ENCODE data around the gene COQ6.
A peak's percentile ranks its signal among the peaks of the same experiment; 100 is the strongest.
"Not testable (repeated sequence)": the region's sequence is repeated elsewhere in the genome, so short reads cannot be mapped to it uniquely, and the experiment has no call there.

Gene COQ6

GRCh38 chr14:73949752-73950734 is at the start of gene COQ6, which contains the start of gene FAM161B:
Gene COQ6 (plus strand): TSS chr14:73950302. CDS start chr14:73950333, 31 bp downstream.
Gene FAM161B (minus strand): TSS chr14:73950094. CDS start chr14:73950026, 68 bp downstream.
- peak; percentile 78 to 97 (median 93) for DNase-seq

GRCh38 chr14:73903028-73903427 is 47.1 kb upstream of the COQ6 start:
- DNase-seq: no peak

- no peak for DNase-seq
Observed at GRCh38 chr14:73909681-73910080, 40.4 kb upstream of the COQ6 start.

GRCh38 chr14:73913256-73913655 is 36.8 kb upstream of the COQ6 start:
- no peak for DNase-seq

GRCh38 chr14:73916324-73916723 is 33.8 kb upstream of the COQ6 start:
- no peak for DNase-seq

- DNase-seq: not testable (repeated sequence)
Observed at GRCh38 chr14:73919457-73919856, 30.6 kb upstream of the COQ6 start.

GRCh38 chr14:73924337-73924736 is 25.8 kb upstream of the COQ6 start:
- no peak for DNase-seq

GRCh38 chr14:73935666-73936065 is 14.4 kb upstream of the COQ6 start:
- no peak for DNase-seq

GRCh38 chr14:73936548-73936947 is 13.6 kb upstream of the COQ6 start:
- DNase-seq: no peak

GRCh38 chr14:73937012-73937411 is 13.1 kb upstream of the COQ6 start:
- DNase-seq: no peak

GRCh38 chr14:73942180-73942579 is 7.9 kb upstream of the COQ6 start:
- no peak for DNase-seq

GRCh38 chr14:73943083-73943482 is 7.0 kb upstream of the COQ6 start:
- no peak for DNase-seq

- DNase-seq: no peak
Observed at GRCh38 chr14:73944432-73945158, 5.5 kb upstream of the COQ6 start.

- DNase-seq: no peak
Observed at GRCh38 chr14:73945159-73945670, 4.9 kb upstream of the COQ6 start.

GRCh38 chr14:73953731-73954130 is 3.6 kb downstream of the COQ6 start:
- no peak for DNase-seq

GRCh38 chr14:73955674-73956073 is 5.6 kb downstream of the COQ6 start:
- DNase-seq: no peak

- no peak for DNase-seq
Observed at GRCh38 chr14:73958591-73958990, 8.5 kb downstream of the COQ6 start.

- DNase-seq: no peak
Observed at GRCh38 chr14:73961192-73961591, 11.1 kb downstream of the COQ6 start.

- DNase-seq: no peak
Observed at GRCh38 chr14:73965216-73965615, 15.1 kb downstream of the COQ6 start.

- no peak for DNase-seq
Observed at GRCh38 chr14:73968885-73969284, 18.8 kb downstream of the COQ6 start.

- DNase-seq: no peak
Observed at GRCh38 chr14:73973497-73973896, 23.4 kb downstream of the COQ6 start.

- DNase-seq: no peak
Observed at GRCh38 chr14:73976125-73976524, 26.0 kb downstream of the COQ6 start.

All from anterior cingulate cortex (tissue), 58 donors.